ENCODE data around the gene CTSZ. TPM values are rescaled to one million over a fixed set of nuclear protein-coding genes. Genes with fewer than 3 reads are reported as not detected.
A peak's percentile ranks its signal among the peaks of the same experiment; 100 is the strongest.

The CTSZ gene
- total and polyA plus RNA-seq, 2 of the 8 experiments (the other 6 are each of a cell fraction or from before 2014, with no cell fraction given), result 32.8 to 34.0 TPM

DNA sequence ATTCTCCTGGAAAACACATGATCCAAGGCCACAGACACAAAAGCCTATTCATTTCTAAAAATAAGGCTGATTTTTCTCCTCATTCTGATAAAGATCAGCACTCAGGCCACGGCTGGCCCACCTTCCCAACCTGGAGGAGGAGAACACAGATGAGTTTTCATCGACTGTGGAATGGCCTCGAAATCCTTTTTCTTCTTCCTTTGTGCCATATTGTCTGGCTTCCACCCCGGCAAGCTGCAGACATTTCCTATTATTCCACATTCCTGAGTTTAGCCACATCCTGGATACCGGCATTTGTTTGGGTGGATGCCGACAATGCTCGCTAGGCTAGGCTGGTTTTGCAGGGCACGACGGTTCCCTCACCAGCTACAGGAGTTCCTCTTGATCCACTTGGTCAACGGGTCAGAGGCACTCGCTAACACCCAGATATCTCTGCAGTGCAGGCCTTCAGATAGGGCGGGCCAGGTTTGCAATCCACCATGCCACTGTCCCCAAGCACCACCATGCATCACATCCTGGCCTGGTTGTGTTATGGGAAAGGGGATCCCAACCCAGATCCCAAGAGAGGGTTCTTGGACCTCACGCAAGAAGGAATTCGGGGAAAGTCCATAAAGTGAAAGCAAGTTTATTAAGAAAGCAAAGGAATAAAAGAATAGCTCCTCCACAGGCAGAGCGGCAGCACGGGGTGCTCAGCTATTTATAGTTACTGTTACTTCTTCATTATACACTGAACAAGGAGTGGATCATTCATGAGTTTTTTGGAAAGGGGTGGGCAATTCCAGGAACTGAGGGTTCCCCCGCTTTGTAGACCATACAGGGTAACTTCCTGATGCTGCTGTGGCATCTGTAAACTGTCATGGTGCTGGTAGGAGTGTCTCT, 4.2 kb upstream of the CTSZ start:
- Histone ChIP-seq H2BK15ac (ENCODE audit: low read length) (no peak overlapping the region), H3K4me2 (ENCODE audit: insufficient read depth in 1 of 2, low read depth in 2 of 2, low read length in 2 of 2) (no peak overlapping the region), H3K18ac (ENCODE audit: extremely low read depth, low read length) (no peak overlapping the region), H4K8ac (ENCODE audit: extremely low read depth, insufficient read depth, low read length) (no peak overlapping the region), H3K27ac (ENCODE audit: low read depth, low read length) (no peak overlapping the region), H4K5ac (ENCODE audit: insufficient read length, low read depth, low read length) (no peak overlapping the region), H3K23me2 (ENCODE audit: low read depth, low read length) (peaks cover 2% of the 10 kb centered on the region; the same call in 1 of the 2 replicates), H3K4me3 (ENCODE audit: extremely low read depth in 1 of 4, insufficient read depth in 2 of 4, low read depth in 3 of 4, low read length in 4 of 4) (no peak overlapping the region), H3K4me1 (replicated peaks in 1 of 4; ENCODE audit: control insufficient read depth in 3 of 4, insufficient read depth in 4 of 4, low read length in 3 of 4) (peaks cover 0 to 7% (median 6%) of the 10 kb centered on the region in 4 experiments; a peak in 3 of 7 replicates), H3K36me3 (ENCODE audit: control insufficient read depth in 2 of 4, insufficient read depth in 4 of 4, low read length in 3 of 4) (no peaks in the 10 kb centered on the region), H2BK5ac (ENCODE audit: low read depth, low read length) (no peak overlapping the region), H3K56ac (replicated peaks; ENCODE audit: insufficient read length, low read depth, low read length) (no peak overlapping the region), H3K79me2 (ENCODE audit: control insufficient read depth in 1 of 2, insufficient read depth in 2 of 2, low read length in 2 of 2) (no peaks in the 10 kb centered on the region), H2BK120ac (replicated peaks; ENCODE audit: low read depth, low read length) (no peak overlapping the region), H2BK12ac (ENCODE audit: low read depth, low read length) (0 out of 2 replicates have a peak overlapping the region, but pooled peaks have one; percentile 39), H3K79me1 (ENCODE audit: low read depth, low read length) (no peaks in the 10 kb centered on the region), H2AFZ (ENCODE audit: low read length) (no peak overlapping the region), H2AK5ac (ENCODE audit: low read depth, low read length) (no peak overlapping the region), H3K14ac (ENCODE audit: insufficient read length) (no peak overlapping the region), H3K27me3 (replicated peaks in 1 of 4; ENCODE audit: control insufficient read depth in 3 of 4, extremely low read depth in 1 of 4, insufficient read depth in 3 of 4, low read length in 3 of 4) (peaks cover 0 to 11% (median 5%) of the 10 kb centered on the region in 4 experiments; a peak in 4 of 7 replicates), H4K91ac (replicated peaks; ENCODE audit: insufficient read length, low read length) (no peak overlapping the region), H3K23ac (ENCODE audit: insufficient read length) (no peak overlapping the region), H2BK20ac (ENCODE audit: low read length) (no peak overlapping the region), H3K9me3 (ENCODE audit: insufficient read depth in 2 of 2, low read depth in 1 of 2, low read length in 1 of 2) (no peaks in the 10 kb centered on the region), H4K20me1 (replicated peaks in 1 of 2; ENCODE audit: control insufficient read depth in 1 of 2, insufficient read depth in 2 of 2, low read length in 2 of 2) (no peaks in the 10 kb centered on the region), H3K4ac (replicated peaks; ENCODE audit: insufficient read length, low read depth, low read length) (no peak overlapping the region), H3K9ac (replicated peaks in 1 of 4; ENCODE audit: extremely low read depth in 1 of 4, low read depth in 3 of 4, low read length in 3 of 4) (no peak overlapping the region)
- 90% methylated on average over 17 of the region's 17 CpGs; no CpG with 5 or more reads in 1 of the 2 experiments for WGBS, 2 experiments (ENCODE audit: extremely low coverage in 1 of 2, insufficient coverage in 1 of 2, insufficient read length in 1 of 2, insufficient replicate concordance in 2 of 2, low coverage in 1 of 2, low lambda C conversion rate in 2 of 2, missing lambda C conversion rate in 1 of 2)
- CTCF ChIA-PET (ENCODE audit: partially characterized antibody), result interaction anchor here (0.7 to 1.3 kb wide), 4 partner anchors 12 to 1203 kb away, joined by 3 read pairs; no protein-coding TSS in a partner anchor
- POLR2A ChIA-PET (ENCODE audit: partially characterized antibody), result interaction anchor here (0.6 to 1.7 kb wide), 2 partner anchors 11 to 159 kb away, joined by 3 to 9 read pairs; partner anchors contain the start of gene GNAS
- FAIRE-seq (no peak), DNase-seq (ENCODE audit: low read depth in 1 of 2, low spot score in 2 of 2) (peak in 1 of 2 experiments; percentile 26)
- TF ChIP-seq TEAD4 (IDR thresholded peaks at IDR 0.05; ENCODE audit: low read depth, low read length) (0 out of 2 replicates have a peak, but pooled peaks have one; percentile 7), FOSL1 (IDR thresholded peaks at IDR 0.05; ENCODE audit: insufficient read depth, low read depth, low read length) (no peak), HDAC2 (IDR thresholded peaks at IDR 0.05; ENCODE audit: borderline replicate concordance in 1 of 2, low read depth in 2 of 2, low read length in 2 of 2) (no peak)
- TF ChIP-seq, protein P1, sequence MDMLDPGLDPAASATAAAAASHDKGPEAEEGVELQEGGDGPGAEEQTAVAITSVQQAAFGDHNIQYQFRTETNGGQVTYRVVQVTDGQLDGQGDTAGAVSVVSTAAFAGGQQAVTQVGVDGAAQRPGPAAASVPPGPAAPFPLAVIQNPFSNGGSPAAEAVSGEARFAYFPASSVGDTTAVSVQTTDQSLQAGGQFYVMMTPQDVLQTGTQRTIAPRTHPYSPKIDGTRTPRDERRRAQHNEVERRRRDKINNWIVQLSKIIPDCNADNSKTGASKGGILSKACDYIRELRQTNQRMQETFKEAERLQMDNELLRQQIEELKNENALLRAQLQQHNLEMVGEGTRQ (IDR thresholded peaks at IDR 0.05; ENCODE audit: low read length), result no peak

All from H1 (cell line).